K562 (cell line): ENCODE data around the gene PSME1. TPM values are rescaled to one million over a fixed set of nuclear protein-coding genes. Genes with fewer than 3 reads are reported as not detected.

ENCODE experiments used
- BRD4 ChIP-seq: fragments of 200-600 bp; sonication (generic); IDR thresholded peaks from 2 replicates; pipeline ENCODE4 v1.6.1; 2017; ENCODE audit warnings: inconsistent platforms
- CLOCK ChIP-seq: fragments of 250-450 bp; sonication (Bioruptor Pico); IDR thresholded peaks from 2 replicates; pipeline ENCODE4 v1.4.0; 2020; ENCODE audit warnings: mild to moderate bottlenecking, moderate library complexity, borderline replicate concordance
- CSDE1 ChIP-seq, 2 experiments: fragments of 450-650 bp; IDR thresholded peaks; 2 replicates each; pipeline ENCODE4 v1.6.1; 2016; ENCODE audit warnings: mild to moderate bottlenecking in 1 of 2
- DIDO1 ChIP-seq: fragments of 450-650 bp; IDR thresholded peaks from 2 replicates; pipeline ENCODE4 v1.6.1; 2016; ENCODE audit warnings: low read depth, missing biosample characterization, missing genetic modification characterization
- ETV6 ChIP-seq, 3 experiments: fragments of 150-350 bp in 1 of 3; sonication (generic) in 1 of 3; formaldehyde crosslinking in 1 of 3; IDR thresholded peaks; 2 replicates each; pipeline versions ENCODE4 v1.6.1 to v1.8.0; 2014 to 2022; ENCODE audit warnings: borderline replicate concordance in 2 of 3, low read depth in 2 of 3, antibody characterized with exemption in 1 of 3, low read length in 1 of 3, mild to moderate bottlenecking in 1 of 3, missing genetic modification reagents in 1 of 3
- FOXA1 ChIP-seq: fragments of 450-650 bp; IDR thresholded peaks from 2 replicates; pipeline ENCODE4 v1.6.1; 2016; ENCODE audit warnings: mild to moderate bottlenecking, borderline replicate concordance
- HDGF ChIP-seq: fragments of 450-650 bp; IDR thresholded peaks from 2 replicates; pipeline ENCODE4 v1.6.1; 2016
- HMGN3 ChIP-seq: IDR thresholded peaks from 2 replicates; pipeline ENCODE4 v1.6.1; 2011; ENCODE audit warnings: borderline replicate concordance, low read depth, mild to moderate bottlenecking, mixed read lengths, low read length; ENCODE audit not compliant: insufficient read length; ENCODE audit errors: extremely low read depth
- MITF ChIP-seq: IDR thresholded peaks from 2 replicates; pipeline ENCODE4 v1.6.1; 2014; ENCODE audit warnings: antibody characterized with exemption
- NEUROD1 ChIP-seq: fragments of 150-350 bp; IDR thresholded peaks from 2 replicates; pipeline ENCODE4 v1.6.1; 2014; ENCODE audit warnings: borderline replicate concordance, low read length, low read depth; ENCODE audit not compliant: partially characterized antibody
- RHOXF2B ChIP-seq: fragments of 250-450 bp; sonication (Bioruptor Pico); conservative IDR thresholded peaks from 2 replicates; pipeline ENCODE4 v1.5.1; 2021
- TBP ChIP-seq: optimal IDR thresholded peaks from 2 replicates; pipeline ENCODE3; 2011; ENCODE audit warnings: low read depth, low read length, improper control_type of control experiment
- ZBTB5 ChIP-seq: fragments of 450-650 bp; IDR thresholded peaks from 2 replicates; pipeline ENCODE4 v1.6.1; 2017; ENCODE audit warnings: antibody characterized with exemption
- ZNF408 ChIP-seq: fragments of 250-450 bp; sonication (Bioruptor Pico); IDR thresholded peaks from 2 replicates; pipeline ENCODE4 v1.4.0; 2020; ENCODE audit warnings: low read depth, mild to moderate bottlenecking, moderate library complexity
- ZNF512 ChIP-seq: IDR thresholded peaks from 2 replicates; pipeline ENCODE4 v1.6.1; 2016; ENCODE audit warnings: missing genetic modification characterization, missing compliant biosample characterization
- ZNF592 ChIP-seq: fragments of 450-650 bp; IDR thresholded peaks from 2 replicates; pipeline ENCODE4 v1.6.1; 2017; ENCODE audit warnings: antibody characterized with exemption, mild to moderate bottlenecking
- polyA plus RNA-seq, 8 experiments: library from polyadenylated mRNA; depleted of rRNA in 4 of 8; stranded (reverse) in 5 of 8; unstranded in 3 of 8; fragments of >200 nt; fragmentation: Nextera tagmentation in 2 of 8; fragmentation: Illumina TruSeq in 1 of 8; extraction: Ambion mirVana in 2 of 8; extraction: Trizol in 1 of 8; gene quantifications; 2 replicates each; pipeline versions ENCODE4 v1.2.1 to v1.2.3, GENCODE V29; 2011 to 2014; ENCODE audit warnings: inconsistent platforms in 1 of 8, missing spikeins in 1 of 8
- total RNA-seq, 7 experiments: library from RNA; depleted of rRNA in 6 of 7; stranded (reverse); fragments of >200 nt in 6 of 7; fragmentation: Illumina TruSeq in 2 of 7; extraction: Trizol in 2 of 7; gene quantifications; 2 replicates each; pipeline versions ENCODE4 v1.2.1 to v1.2.3, GENCODE V29; 2011 to 2021; ENCODE audit warnings: low replicate concordance in 1 of 7

PSME1 gene
- total and polyA plus RNA-seq, 9 of the 15 experiments (the other 6 are each of a cell fraction or from before 2014, with no cell fraction given) = 20.3 to 180 (median 67.5) TPM

- no peak for TF ChIP-seq ZNF512
- TF ChIP-seq CSDE1 (IDR thresholded peaks at IDR 0.05) = no peak
- no peak for TF ChIP-seq ETV6 (IDR thresholded peaks at IDR 0.05; ENCODE audit: borderline replicate concordance in 1 of 2, low read depth in 2 of 2, low read length in 1 of 2)
- TF ChIP-seq ETV6 (CRISPR knock-in tag; IDR thresholded peaks at IDR 0.05; ENCODE audit: borderline replicate concordance) = no peak
- no peak for TF ChIP-seq CLOCK (CRISPR knock-in tag)
- no peak for TF ChIP-seq ZBTB5
- no peak for TF ChIP-seq HMGN3
- no peak for TF ChIP-seq DIDO1 (tag)
- TF ChIP-seq HDGF = no peak
- TF ChIP-seq TBP = no peak
- TF ChIP-seq ZNF408 (CRISPR knock-in tag) = no peak
- TF ChIP-seq RHOXF2B (CRISPR knock-in tag) = no peak
- TF ChIP-seq FOXA1 = no peak
- TF ChIP-seq ZNF592 = no peak
- no peak for TF ChIP-seq BRD4
- no peak for TF ChIP-seq NEUROD1
- TF ChIP-seq MITF = no peak
These were observed 10.5 kb downstream of the PSME1 start, which contains the start of gene PSME2 (continued) for GRCh38 chr14:24146453-24146977.
